GM04503 (cell line): ENCODE results near the gene PHC2.
A peak's percentile ranks its signal among the peaks of the same experiment; 100 is the strongest.

Source experiments
- DNase-seq: peaks from one replicate; pipeline ENCODE4 v3.0.0-alpha.2; 2012; ENCODE audit warnings: low read depth

PHC2 gene

GRCh38 chr1:33454646-33455282 is 23.9 kb upstream of the PHC2 start:
- DNase-seq, result no peak

- DNase-seq, result no peak
Measured at GRCh38 chr1:33446590-33446989, 15.7 kb upstream of the PHC2 start.

GRCh38 chr1:33445108-33445507 is 14.2 kb upstream of the PHC2 start:
- no peak for DNase-seq

GRCh38 chr1:33443705-33444180 is 12.8 kb upstream of the PHC2 start:
- DNase-seq, result no peak

GRCh38 chr1:33443080-33443704 is 12.3 kb upstream of the PHC2 start:
- DNase-seq, result no peak

GRCh38 chr1:33442141-33442540 is 11.2 kb upstream of the PHC2 start:
- DNase-seq, result no peak

- DNase-seq, result no peak
Measured at GRCh38 chr1:33441088-33441745, 10.3 kb upstream of the PHC2 start.

- no peak for DNase-seq
Measured at GRCh38 chr1:33439662-33440061, 8.8 kb upstream of the PHC2 start.

GRCh38 chr1:33438364-33439160 is 7.7 kb upstream of the PHC2 start:
- DNase-seq, result no peak

GRCh38 chr1:33436557-33437285 is 5.8 kb upstream of the PHC2 start:
- DNase-seq, result no peak

GRCh38 chr1:33435096-33435820 is 4.4 kb upstream of the PHC2 start:
- no peak for DNase-seq

- DNase-seq, result no peak
Measured at GRCh38 chr1:33434363-33434750, 3.5 kb upstream of the PHC2 start.

- DNase-seq, result peak; percentile 100
Measured at GRCh38 chr1:33433509-33434362, 2.8 kb upstream of the PHC2 start.

- no peak for DNase-seq
Measured at GRCh38 chr1:33429856-33430691, 821 bp downstream of the PHC2 start.

GRCh38 chr1:33429332-33429731 is 1.6 kb downstream of the PHC2 start:
- no peak for DNase-seq

- no peak for DNase-seq
Measured at GRCh38 chr1:33428661-33429060, 2.2 kb downstream of the PHC2 start.

- DNase-seq, result no peak
Measured at GRCh38 chr1:33426916-33427315, 4.0 kb downstream of the PHC2 start.

GRCh38 chr1:33425900-33426299 is 5.0 kb downstream of the PHC2 start:
- DNase-seq, result no peak

GRCh38 chr1:33424610-33425009 is 6.3 kb downstream of the PHC2 start:
- no peak for DNase-seq
